Prostate gland (tissue), 2 donors: ENCODE measurements around the gene TLR9.

Experiments used
- POLR2A ChIP-seq: fragments of 450-650 bp; IDR thresholded peaks from one replicate; pipeline ENCODE4 v1.6.1; 2016; ENCODE audit warnings: antibody characterized with exemption, mild to moderate bottlenecking
- POLR2AphosphoS5 ChIP-seq: sonication (generic); formaldehyde crosslinking; IDR thresholded peaks from one replicate; pipeline ENCODE4 v1.6.1; 2017; ENCODE audit warnings: antibody characterized with exemption
- TF ChIP-seq, protein P1 (sequence below), 4 experiments: fragments of 200-600 bp in 2 of 4; fragments of 450-650 bp in 2 of 4; sonication (generic) in 2 of 4; IDR thresholded peaks; 1 replicate in 3 of 4; 2 replicates in 1 of 4; pipeline ENCODE4 v1.5.1; 2016 to 2019; ENCODE audit warnings: antibody characterized with exemption in 4 of 4, mild to moderate bottlenecking in 2 of 4, moderate library complexity in 2 of 4

- TF ChIP-seq, protein P1, sequence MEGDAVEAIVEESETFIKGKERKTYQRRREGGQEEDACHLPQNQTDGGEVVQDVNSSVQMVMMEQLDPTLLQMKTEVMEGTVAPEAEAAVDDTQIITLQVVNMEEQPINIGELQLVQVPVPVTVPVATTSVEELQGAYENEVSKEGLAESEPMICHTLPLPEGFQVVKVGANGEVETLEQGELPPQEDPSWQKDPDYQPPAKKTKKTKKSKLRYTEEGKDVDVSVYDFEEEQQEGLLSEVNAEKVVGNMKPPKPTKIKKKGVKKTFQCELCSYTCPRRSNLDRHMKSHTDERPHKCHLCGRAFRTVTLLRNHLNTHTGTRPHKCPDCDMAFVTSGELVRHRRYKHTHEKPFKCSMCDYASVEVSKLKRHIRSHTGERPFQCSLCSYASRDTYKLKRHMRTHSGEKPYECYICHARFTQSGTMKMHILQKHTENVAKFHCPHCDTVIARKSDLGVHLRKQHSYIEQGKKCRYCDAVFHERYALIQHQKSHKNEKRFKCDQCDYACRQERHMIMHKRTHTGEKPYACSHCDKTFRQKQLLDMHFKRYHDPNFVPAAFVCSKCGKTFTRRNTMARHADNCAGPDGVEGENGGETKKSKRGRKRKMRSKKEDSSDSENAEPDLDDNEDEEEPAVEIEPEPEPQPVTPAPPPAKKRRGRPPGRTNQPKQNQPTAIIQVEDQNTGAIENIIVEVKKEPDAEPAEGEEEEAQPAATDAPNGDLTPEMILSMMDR (IDR thresholded peaks at IDR 0.05) = no peak
- TF ChIP-seq POLR2A (no peak), POLR2AphosphoS5 (no peak)
Observed at GRCh38 chr3:52221563-52222318, 3.7 kb downstream of the TLR9 start.
